NCI-H2227 (cell line): ENCODE measurements around the gene ADAMTS3.
A peak's percentile ranks its signal among the peaks of the same experiment; 100 is the strongest.

Source experiments
- DNase-seq: peaks from one replicate; lab custom pipeline; 2025; ENCODE audit not compliant: unreplicated experiment; lab: John Stamatoyannopoulos, UW

ADAMTS3 gene

GRCh38 chr4:72473434-72473900 is 95.6 kb downstream of the ADAMTS3 start:
- DNase-seq = no peak

GRCh38 chr4:72471816-72472215 is 97.2 kb downstream of the ADAMTS3 start:
- DNase-seq = no peak

GRCh38 chr4:72468904-72469502 is 100.0 kb downstream of the ADAMTS3 start:
- DNase-seq = no peak

- no peak for DNase-seq
These were observed 101.4 kb downstream of the ADAMTS3 start for GRCh38 chr4:72467633-72468032.

- no peak for DNase-seq
These were observed 105.3 kb downstream of the ADAMTS3 start for GRCh38 chr4:72463724-72464123.

DNA sequence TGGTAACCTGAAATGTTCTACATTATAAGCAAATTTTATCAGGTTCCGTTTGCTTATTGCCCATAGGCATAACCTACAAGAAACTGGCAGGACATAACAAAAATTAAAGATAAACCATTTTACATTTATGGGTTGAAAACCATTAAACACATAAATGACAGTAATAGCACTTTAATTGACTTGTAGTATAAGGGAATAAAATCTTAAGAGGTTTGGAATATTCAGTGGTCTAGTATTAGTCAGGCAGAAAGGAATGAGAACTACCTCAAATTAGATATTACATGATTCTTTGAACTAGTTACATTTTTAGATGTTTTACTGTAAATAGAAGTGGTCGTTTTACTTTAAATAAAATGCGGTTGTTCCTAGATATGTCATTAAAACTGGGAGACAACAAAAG is 111.9 kb downstream of the ADAMTS3 start:
- no peak for DNase-seq

GRCh38 chr4:72451349-72451748 is 117.7 kb downstream of the ADAMTS3 start:
- DNase-seq = no peak

DNA sequence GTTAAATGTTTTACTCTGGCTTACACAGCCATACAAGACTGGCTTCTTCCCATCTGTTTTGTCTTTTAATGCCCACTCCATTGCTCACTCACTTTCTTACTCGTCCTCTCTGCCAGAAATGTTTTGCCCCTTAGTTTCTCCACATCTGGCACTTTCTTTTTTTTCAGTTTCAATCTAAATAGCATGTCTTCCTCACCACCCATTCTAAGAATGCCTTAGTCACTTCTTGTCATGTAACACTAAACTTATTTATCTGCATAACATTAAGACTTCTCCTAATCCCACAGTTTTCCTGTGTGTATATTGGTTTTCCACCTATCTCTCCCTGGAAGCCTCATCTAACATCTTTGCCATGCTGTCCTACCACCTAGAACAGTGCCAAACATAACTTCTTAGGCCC is 119.3 kb downstream of the ADAMTS3 start:
- DNase-seq = no peak

GRCh38 chr4:72448231-72448630 is 120.8 kb downstream of the ADAMTS3 start:
- no peak for DNase-seq

- no peak for DNase-seq
These were observed 122.5 kb downstream of the ADAMTS3 start for GRCh38 chr4:72446353-72447055.

- no peak for DNase-seq
These were observed 124.9 kb downstream of the ADAMTS3 start for GRCh38 chr4:72444092-72444491.

- DNase-seq = no peak
These were observed 126.3 kb downstream of the ADAMTS3 start for GRCh38 chr4:72442715-72443114.

DNA sequence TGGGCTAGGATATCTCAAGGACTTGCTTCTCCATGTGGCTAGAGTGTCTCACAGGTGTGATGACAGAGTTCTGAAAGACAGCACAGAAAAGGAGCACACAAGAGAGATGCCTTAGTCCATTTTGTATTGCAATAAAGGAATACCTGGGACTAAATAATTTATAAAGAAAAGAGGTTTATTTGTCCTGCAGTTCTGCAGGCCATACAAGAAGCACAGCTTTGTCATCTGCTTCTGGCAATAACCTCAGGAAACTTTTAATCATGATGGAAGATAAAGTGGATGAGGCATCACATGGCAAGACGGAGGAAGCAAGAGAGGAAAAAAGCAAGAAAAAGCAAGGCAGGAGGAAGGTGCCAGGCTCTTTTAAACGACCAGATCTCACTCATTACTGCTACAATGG is 126.9 kb downstream of the ADAMTS3 start:
- DNase-seq = no peak

- DNase-seq = no peak
These were observed 128.6 kb downstream of the ADAMTS3 start for GRCh38 chr4:72440386-72440785.

DNA sequence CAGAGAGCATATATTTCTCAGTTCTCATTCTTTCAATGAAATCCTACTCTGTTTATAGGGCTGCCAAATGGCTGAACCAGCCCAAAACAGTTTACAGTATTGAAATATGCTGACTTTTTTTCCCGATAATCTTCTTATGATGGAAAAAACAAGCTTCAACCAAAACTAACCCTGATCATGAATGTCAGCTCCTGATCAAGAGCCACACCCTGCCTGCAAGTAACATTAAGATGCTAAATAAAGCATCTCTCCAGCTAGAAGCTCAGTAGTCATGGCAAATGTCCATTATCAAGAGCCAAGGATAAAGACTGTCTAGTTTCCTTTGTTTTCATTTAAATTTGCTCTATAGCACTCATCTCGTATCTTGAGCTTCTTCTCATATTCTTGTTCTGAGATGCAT is 136.0 kb downstream of the ADAMTS3 start:
- no peak for DNase-seq

GRCh38 chr4:72432282-72432681 is 136.7 kb downstream of the ADAMTS3 start:
- no peak for DNase-seq

DNA sequence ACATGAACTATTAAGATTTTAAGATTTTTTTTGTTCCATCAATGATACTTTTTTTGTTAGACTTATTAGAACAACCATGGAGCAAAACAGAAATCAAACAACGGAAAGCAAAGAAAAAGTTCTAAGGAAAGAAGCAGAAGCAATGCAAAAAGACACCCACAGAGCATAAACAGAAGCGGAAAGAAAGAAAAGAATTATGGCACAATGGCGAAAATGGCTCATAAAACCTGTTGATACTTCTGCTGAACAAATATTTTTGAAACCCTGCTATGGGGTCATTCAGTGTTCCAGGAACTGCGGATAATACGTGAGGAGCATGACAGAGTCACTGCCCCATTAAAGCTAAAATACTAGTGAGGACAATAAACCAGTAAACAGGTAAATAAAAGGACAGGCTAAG is 138.0 kb downstream of the ADAMTS3 start:
- no peak for DNase-seq

DNA sequence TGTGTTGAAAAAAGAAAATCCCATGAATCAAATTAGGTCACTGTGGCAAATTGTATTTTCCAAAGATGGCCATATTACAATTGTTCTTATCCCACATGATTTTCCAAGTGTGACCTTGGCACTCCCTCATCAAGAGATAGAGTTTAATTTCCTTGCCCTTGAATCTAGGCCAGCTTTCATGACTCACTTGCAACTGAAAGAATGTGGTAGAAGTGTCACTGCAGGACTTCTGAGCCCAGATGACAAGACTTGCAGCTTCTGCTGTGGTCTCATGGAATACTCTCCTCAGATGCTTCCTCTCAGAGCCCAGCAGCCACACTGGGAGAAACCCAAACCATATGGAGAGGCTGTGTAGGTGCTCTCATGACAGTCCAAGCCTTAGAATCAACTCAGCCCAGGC is 139.0 kb downstream of the ADAMTS3 start:
- no peak for DNase-seq

GRCh38 chr4:72429397-72429889 is 139.6 kb downstream of the ADAMTS3 start:
- DNase-seq = no peak

DNA sequence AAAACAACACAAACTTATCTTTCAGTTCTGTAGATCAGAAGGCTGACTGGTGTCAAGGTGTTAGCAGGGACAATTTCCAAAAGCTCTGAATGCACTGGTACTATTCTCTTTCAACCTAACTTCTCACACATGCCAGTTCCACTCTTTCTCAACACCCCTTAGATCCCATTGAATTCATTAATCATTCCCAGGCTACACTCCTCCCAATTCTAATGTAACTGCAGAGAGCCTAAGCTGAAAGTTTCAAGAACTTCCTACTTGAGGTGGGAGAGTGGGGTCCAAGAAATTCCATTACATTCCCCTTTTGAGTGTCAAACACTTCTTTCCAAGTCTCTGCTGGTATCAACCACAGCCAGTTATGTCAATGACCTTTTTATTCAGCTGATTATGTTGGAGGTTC is 142.0 kb downstream of the ADAMTS3 start:
- no peak for DNase-seq

GRCh38 chr4:72425908-72426307 is 143.1 kb downstream of the ADAMTS3 start:
- DNase-seq = peak; percentile 0

GRCh38 chr4:72424006-72424405 is 145.0 kb downstream of the ADAMTS3 start:
- no peak for DNase-seq

GRCh38 chr4:72422416-72422815 is 146.6 kb downstream of the ADAMTS3 start:
- no peak for DNase-seq
